Measurements from ENCODE around the gene PLCB1.

- TF ChIP-seq, protein P1, sequence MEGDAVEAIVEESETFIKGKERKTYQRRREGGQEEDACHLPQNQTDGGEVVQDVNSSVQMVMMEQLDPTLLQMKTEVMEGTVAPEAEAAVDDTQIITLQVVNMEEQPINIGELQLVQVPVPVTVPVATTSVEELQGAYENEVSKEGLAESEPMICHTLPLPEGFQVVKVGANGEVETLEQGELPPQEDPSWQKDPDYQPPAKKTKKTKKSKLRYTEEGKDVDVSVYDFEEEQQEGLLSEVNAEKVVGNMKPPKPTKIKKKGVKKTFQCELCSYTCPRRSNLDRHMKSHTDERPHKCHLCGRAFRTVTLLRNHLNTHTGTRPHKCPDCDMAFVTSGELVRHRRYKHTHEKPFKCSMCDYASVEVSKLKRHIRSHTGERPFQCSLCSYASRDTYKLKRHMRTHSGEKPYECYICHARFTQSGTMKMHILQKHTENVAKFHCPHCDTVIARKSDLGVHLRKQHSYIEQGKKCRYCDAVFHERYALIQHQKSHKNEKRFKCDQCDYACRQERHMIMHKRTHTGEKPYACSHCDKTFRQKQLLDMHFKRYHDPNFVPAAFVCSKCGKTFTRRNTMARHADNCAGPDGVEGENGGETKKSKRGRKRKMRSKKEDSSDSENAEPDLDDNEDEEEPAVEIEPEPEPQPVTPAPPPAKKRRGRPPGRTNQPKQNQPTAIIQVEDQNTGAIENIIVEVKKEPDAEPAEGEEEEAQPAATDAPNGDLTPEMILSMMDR (IDR thresholded peaks at IDR 0.05; ENCODE audit: low read depth, low read length, poor library complexity, severe bottlenecking), result no peak
- TF ChIP-seq EZH2phosphoT487 (IDR thresholded peaks at IDR 0.05; ENCODE audit: borderline replicate concordance, low read length), result no peak
These were observed 642.3 kb downstream of the PLCB1 start for GRCh38 chr20:8774412-8774811.
